ENCODE results near the gene BHLHE23. TPM values are rescaled to one million over a fixed set of nuclear protein-coding genes. Genes with fewer than 3 reads are reported as not detected.

Gene BHLHE23
- total RNA-seq, 4 donors from 2014 or later: not detected

GRCh38 chr20:62978561-62978943 lies 28.2 kb downstream of the BHLHE23 start:
- Histone ChIP-seq H3K9me3 (no peaks in the 10 kb centered on the region), H3K27me3 (peaks cover 4% of the 10 kb centered on the region), H3K27ac (no peak overlapping the region), H3K36me3 (no peaks in the 10 kb centered on the region), H3K4me3 (replicated peaks in 1 of 3) (no peak overlapping the region), H3K4me1 (no peaks in the 10 kb centered on the region)
- WGBS, 2 donors: 32 to 35% methylated on average over 5 to 12 of the region's 13 CpGs
- no peak for TF ChIP-seq CTCF (IDR thresholded peaks at IDR 0.05)
- no peak for TF ChIP-seq POLR2A (IDR thresholded peaks at IDR 0.05)
- intact Hi-C loops (cut with DNase I): no loop called here
- no peak for DNase-seq

GRCh38 chr20:62977613-62978560 lies 28.9 kb downstream of the BHLHE23 start:
- 71 to 81% methylated on average over 23 to 35 of the region's 38 CpGs for WGBS, 2 donors
- Histone ChIP-seq H3K36me3 (no peaks in the 10 kb centered on the region), H3K27ac (no peak overlapping the region), H3K4me1 (peaks cover under 1 to 1% of the 10 kb centered on the region in 2 donors), H3K27me3 (peaks cover 9% of the 10 kb centered on the region), H3K4me3 (replicated peaks in 1 of 3) (no peak overlapping the region), H3K9me3 (no peaks in the 10 kb centered on the region)
- TF ChIP-seq CTCF (IDR thresholded peaks at IDR 0.05) (no peak), POLR2A (IDR thresholded peaks at IDR 0.05) (no peak)
- intact Hi-C loops (cut with DNase I): no loop called here
- DNase-seq: no peak

- DNase-seq: no peak
- no peaks in the 10 kb centered on the region for H3K9me3 ChIP-seq
- peaks cover 5 to 7% of the 10 kb centered on the region in 2 donors for H3K4me1 ChIP-seq
- H3K4me3 ChIP-seq (replicated peaks in 1 of 3): no peak overlapping the region
- 74 to 92% methylated on average over 6 to 12 of the region's 16 CpGs for WGBS, 2 donors
- no peaks in the 10 kb centered on the region for H3K36me3 ChIP-seq
- H3K27ac ChIP-seq: no peak overlapping the region
- TF ChIP-seq POLR2A (IDR thresholded peaks at IDR 0.05): no peak
- TF ChIP-seq CTCF (IDR thresholded peaks at IDR 0.05): no peak
- intact Hi-C loops (cut with DNase I): no loop called here
- peaks cover 13% of the 10 kb centered on the region for H3K27me3 ChIP-seq
Measured at GRCh38 chr20:62976886-62977285, 29.9 kb downstream of the BHLHE23 start.

GRCh38 chr20:62975812-62976508 lies 30.8 kb downstream of the BHLHE23 start:
- TF ChIP-seq POLR2A (IDR thresholded peaks at IDR 0.05) (no peak), CTCF (IDR thresholded peaks at IDR 0.05) (no peak)
- peaks cover 5 to 7% of the 10 kb centered on the region in 2 donors for H3K4me1 ChIP-seq
- WGBS, 2 donors: 59 to 68% methylated on average over 7 to 9 of the region's 9 CpGs
- no peak for DNase-seq
- no peak overlapping the region for H3K4me3 ChIP-seq (replicated peaks in 1 of 3)
- peaks cover 13% of the 10 kb centered on the region for H3K27me3 ChIP-seq
- intact Hi-C loops (cut with DNase I): no loop called here
- H3K9me3 ChIP-seq: no peaks in the 10 kb centered on the region
- no peak overlapping the region for H3K27ac ChIP-seq
- no peaks in the 10 kb centered on the region for H3K36me3 ChIP-seq

Measured in thyroid gland (tissue), 4 donors.